ENCODE measurements around the gene SYNRG.

SYNRG gene

GRCh38 chr17:37643118-37643766 is 34.0 kb upstream of the SYNRG start, which contains the start of gene DDX52 (continued):
- TF ChIP-seq, protein P1, sequence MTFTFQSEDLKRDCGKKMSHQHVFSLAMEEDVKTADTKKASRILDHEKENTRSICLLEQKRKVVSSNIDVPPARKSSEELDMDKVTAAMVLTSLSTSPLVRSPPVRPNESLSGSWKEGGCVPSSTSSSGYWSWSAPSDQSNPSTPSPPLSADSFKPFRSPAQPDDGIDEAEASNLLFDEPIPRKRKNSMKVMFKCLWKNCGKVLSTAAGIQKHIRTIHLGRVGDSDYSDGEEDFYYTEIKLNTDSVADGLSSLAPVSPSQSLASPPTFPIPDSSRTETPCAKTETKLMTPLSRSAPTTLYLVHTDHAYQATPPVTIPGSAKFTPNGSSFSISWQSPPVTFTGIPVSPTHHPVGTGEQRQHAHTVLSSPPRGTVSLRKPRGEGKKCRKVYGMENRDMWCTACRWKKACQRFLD (tag by site-specific recombination; IDR thresholded peaks at IDR 0.05) = no peak
- TF ChIP-seq, protein P2, sequence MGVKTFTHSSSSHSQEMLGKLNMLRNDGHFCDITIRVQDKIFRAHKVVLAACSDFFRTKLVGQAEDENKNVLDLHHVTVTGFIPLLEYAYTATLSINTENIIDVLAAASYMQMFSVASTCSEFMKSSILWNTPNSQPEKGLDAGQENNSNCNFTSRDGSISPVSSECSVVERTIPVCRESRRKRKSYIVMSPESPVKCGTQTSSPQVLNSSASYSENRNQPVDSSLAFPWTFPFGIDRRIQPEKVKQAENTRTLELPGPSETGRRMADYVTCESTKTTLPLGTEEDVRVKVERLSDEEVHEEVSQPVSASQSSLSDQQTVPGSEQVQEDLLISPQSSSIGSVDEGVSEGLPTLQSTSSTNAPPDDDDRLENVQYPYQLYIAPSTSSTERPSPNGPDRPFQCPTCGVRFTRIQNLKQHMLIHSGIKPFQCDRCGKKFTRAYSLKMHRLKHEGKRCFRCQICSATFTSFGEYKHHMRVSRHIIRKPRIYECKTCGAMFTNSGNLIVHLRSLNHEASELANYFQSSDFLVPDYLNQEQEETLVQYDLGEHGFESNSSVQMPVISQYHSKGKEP (tag by site-specific recombination; IDR thresholded peaks at IDR 0.05) = no peak
- TF ChIP-seq ZNF311 (tag by site-specific recombination; IDR thresholded peaks at IDR 0.05; ENCODE audit: borderline replicate concordance) (no peak), GLI2 (tag by site-specific recombination; IDR thresholded peaks at IDR 0.05; ENCODE audit: borderline replicate concordance, low read depth) (no peak), ZNF248 (tag by site-specific recombination; IDR thresholded peaks at IDR 0.05) (no peak), ZNF223 (tag by site-specific recombination; IDR thresholded peaks at IDR 0.05) (no peak), ZBTB48 (tag by site-specific recombination; IDR thresholded peaks at IDR 0.05) (no peak), ZXDB (tag by site-specific recombination; IDR thresholded peaks at IDR 0.05) (no peak), PRDM10 (tag by site-specific recombination; IDR thresholded peaks at IDR 0.05) (peak; percentile 41; the same call in 1 of the 2 replicates), ZNF280D (tag by site-specific recombination; IDR thresholded peaks at IDR 0.05) (no peak), MYNN (tag by site-specific recombination; IDR thresholded peaks at IDR 0.05; ENCODE audit: borderline replicate concordance) (no peak), ZNF792 (tag by site-specific recombination; IDR thresholded peaks at IDR 0.05) (no peak), ZFP41 (tag by site-specific recombination; IDR thresholded peaks at IDR 0.05; ENCODE audit: borderline replicate concordance) (no peak), OSR2 (tag by site-specific recombination; IDR thresholded peaks at IDR 0.05) (no peak), ZNF2 (tag by site-specific recombination; IDR thresholded peaks at IDR 0.05) (0 out of 2 replicates have a peak, but pooled peaks have one; percentile 13), GFI1B (tag by site-specific recombination; IDR thresholded peaks at IDR 0.05) (no peak), ZNF558 (tag by site-specific recombination; IDR thresholded peaks at IDR 0.05) (0 out of 2 replicates have a peak, but pooled peaks have one; percentile 41), ZNF623 (tag by site-specific recombination; IDR thresholded peaks at IDR 0.05) (no peak), ZNF521 (tag by site-specific recombination; IDR thresholded peaks at IDR 0.05) (no peak), ZNF140 (tag by site-specific recombination; IDR thresholded peaks at IDR 0.05) (no peak), ZNF221 (tag by site-specific recombination; IDR thresholded peaks at IDR 0.05; ENCODE audit: borderline replicate concordance) (no peak)
- TF ChIP-seq, protein P3, sequence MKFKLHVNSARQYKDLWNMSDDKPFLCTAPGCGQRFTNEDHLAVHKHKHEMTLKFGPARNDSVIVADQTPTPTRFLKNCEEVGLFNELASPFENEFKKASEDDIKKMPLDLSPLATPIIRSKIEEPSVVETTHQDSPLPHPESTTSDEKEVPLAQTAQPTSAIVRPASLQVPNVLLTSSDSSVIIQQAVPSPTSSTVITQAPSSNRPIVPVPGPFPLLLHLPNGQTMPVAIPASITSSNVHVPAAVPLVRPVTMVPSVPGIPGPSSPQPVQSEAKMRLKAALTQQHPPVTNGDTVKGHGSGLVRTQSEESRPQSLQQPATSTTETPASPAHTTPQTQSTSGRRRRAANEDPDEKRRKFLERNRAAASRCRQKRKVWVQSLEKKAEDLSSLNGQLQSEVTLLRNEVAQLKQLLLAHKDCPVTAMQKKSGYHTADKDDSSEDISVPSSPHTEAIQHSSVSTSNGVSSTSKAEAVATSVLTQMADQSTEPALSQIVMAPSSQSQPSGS (tag by site-specific recombination; IDR thresholded peaks at IDR 0.05; ENCODE audit: low read depth) = 0 out of 2 replicates have a peak, but pooled peaks have one; percentile 12
- TF ChIP-seq, protein P4, sequence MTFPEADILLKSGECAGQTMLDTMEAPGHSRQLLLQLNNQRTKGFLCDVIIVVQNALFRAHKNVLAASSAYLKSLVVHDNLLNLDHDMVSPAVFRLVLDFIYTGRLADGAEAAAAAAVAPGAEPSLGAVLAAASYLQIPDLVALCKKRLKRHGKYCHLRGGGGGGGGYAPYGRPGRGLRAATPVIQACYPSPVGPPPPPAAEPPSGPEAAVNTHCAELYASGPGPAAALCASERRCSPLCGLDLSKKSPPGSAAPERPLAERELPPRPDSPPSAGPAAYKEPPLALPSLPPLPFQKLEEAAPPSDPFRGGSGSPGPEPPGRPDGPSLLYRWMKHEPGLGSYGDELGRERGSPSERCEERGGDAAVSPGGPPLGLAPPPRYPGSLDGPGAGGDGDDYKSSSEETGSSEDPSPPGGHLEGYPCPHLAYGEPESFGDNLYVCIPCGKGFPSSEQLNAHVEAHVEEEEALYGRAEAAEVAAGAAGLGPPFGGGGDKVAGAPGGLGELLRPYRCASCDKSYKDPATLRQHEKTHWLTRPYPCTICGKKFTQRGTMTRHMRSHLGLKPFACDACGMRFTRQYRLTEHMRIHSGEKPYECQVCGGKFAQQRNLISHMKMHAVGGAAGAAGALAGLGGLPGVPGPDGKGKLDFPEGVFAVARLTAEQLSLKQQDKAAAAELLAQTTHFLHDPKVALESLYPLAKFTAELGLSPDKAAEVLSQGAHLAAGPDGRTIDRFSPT (tag by site-specific recombination; IDR thresholded peaks at IDR 0.05) = no peak
- TF ChIP-seq, protein P5, sequence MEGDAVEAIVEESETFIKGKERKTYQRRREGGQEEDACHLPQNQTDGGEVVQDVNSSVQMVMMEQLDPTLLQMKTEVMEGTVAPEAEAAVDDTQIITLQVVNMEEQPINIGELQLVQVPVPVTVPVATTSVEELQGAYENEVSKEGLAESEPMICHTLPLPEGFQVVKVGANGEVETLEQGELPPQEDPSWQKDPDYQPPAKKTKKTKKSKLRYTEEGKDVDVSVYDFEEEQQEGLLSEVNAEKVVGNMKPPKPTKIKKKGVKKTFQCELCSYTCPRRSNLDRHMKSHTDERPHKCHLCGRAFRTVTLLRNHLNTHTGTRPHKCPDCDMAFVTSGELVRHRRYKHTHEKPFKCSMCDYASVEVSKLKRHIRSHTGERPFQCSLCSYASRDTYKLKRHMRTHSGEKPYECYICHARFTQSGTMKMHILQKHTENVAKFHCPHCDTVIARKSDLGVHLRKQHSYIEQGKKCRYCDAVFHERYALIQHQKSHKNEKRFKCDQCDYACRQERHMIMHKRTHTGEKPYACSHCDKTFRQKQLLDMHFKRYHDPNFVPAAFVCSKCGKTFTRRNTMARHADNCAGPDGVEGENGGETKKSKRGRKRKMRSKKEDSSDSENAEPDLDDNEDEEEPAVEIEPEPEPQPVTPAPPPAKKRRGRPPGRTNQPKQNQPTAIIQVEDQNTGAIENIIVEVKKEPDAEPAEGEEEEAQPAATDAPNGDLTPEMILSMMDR (tag by site-specific recombination; IDR thresholded peaks at IDR 0.05) = no peak; the same call in 1 of the 2 replicates
